Astrocyte of the cerebellum (primary cell): ENCODE data around the gene ZNF627.
A peak's percentile ranks its signal among the peaks of the same experiment; 100 is the strongest.
"Not testable (repeated sequence)": the region's sequence is repeated elsewhere in the genome, so short reads cannot be mapped to it uniquely, and the experiment has no call there.

Experiments
- DNase-seq: peaks from one replicate; pipeline ENCODE4 v3.0.0-alpha.2; 2011; ENCODE audit warnings: low read depth
- H3K4me3 ChIP-seq: 2 replicates; pipeline ENCODE4 v1.5.1; 2011; ENCODE audit warnings: mild to moderate bottlenecking, low read depth, low read length, moderate library complexity
- in situ Hi-C: cut with HindIII; loops from 2 replicates; pipeline ENCODE4 v1.10.0; 2017; ENCODE audit warnings: low sequenced_read_pairs
- TF ChIP-seq, protein P1 (sequence below): IDR thresholded peaks from 2 replicates; pipeline ENCODE4 v1.5.1; 2012; ENCODE audit warnings: low read length, low read depth, moderate library complexity, mild to moderate bottlenecking; ENCODE audit errors: missing control alignments

ZNF627 gene

DNA sequence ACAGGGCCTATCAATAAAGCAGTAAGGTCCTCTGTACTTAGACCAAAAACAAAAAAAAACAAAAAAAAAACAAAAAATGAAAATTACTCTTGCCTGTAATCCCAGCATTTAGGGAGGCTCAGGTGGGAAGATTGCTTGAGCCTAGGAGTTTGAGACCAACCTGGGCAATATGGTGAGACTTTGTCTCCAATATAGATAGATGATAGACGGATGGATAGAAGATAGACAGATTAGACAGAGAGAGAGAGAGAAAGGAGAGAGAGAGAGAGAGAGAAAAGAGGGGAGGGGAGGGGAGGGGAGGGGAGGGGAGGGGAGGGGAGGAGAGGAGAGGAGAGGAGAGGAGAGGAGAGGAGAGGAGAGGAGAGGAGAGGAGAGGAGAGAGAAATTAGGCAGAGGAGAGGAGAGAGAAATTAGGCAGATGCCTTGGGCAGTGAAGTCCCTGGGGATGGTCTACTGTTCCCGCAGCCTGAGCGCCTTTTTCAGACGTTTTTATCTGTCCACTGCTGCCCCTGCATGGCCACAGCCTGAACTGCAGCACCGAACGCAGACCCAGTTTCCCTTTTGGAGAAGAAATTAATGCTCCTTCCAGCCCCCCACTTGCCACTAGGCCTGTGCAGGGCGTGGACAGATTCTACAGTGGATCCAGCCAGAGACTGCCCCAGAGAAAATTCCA is 9.8 kb upstream of the ZNF627 start:
- no peak overlapping the region for H3K4me3 ChIP-seq
- TF ChIP-seq, protein P1, sequence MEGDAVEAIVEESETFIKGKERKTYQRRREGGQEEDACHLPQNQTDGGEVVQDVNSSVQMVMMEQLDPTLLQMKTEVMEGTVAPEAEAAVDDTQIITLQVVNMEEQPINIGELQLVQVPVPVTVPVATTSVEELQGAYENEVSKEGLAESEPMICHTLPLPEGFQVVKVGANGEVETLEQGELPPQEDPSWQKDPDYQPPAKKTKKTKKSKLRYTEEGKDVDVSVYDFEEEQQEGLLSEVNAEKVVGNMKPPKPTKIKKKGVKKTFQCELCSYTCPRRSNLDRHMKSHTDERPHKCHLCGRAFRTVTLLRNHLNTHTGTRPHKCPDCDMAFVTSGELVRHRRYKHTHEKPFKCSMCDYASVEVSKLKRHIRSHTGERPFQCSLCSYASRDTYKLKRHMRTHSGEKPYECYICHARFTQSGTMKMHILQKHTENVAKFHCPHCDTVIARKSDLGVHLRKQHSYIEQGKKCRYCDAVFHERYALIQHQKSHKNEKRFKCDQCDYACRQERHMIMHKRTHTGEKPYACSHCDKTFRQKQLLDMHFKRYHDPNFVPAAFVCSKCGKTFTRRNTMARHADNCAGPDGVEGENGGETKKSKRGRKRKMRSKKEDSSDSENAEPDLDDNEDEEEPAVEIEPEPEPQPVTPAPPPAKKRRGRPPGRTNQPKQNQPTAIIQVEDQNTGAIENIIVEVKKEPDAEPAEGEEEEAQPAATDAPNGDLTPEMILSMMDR, result peak; percentile 90
- in situ Hi-C loops, result no loop called here
- peak; percentile 41 for DNase-seq

DNA sequence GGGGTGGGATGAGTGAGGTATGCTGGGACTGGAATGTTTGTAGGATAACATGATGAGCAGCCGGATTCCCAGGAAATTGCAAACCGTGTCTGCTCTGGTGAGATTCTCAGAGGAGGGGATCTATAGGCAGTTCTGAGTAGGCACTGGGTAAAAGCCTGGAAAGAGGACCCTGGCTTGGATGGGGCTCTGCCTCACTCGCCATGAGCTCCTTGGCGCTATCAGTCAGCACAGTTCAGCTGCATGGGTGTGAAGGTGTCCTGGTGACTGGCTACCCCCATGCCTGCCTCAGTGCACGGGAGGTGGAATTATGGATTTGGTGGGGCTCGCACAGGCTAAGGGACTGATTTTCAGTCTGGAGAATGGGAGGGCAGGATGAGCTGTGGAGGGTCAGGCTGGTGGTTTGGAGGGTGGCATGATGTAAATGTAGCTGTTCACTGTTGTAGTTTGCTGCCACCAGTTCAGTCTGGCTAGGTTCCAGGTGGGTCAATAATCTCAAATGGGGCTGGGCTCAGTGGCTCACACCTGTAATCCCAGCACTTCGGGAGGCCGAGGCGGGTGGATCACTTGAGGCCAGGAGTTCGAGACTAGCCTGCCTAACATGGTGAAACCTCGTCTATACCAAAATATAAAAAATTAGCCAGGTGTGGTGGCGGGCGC is 9.2 kb upstream of the ZNF627 start:
- no peak overlapping the region for H3K4me3 ChIP-seq
- TF ChIP-seq, protein P1, result no peak
- DNase-seq, result no peak
- in situ Hi-C loops, result no loop called here

DNA sequence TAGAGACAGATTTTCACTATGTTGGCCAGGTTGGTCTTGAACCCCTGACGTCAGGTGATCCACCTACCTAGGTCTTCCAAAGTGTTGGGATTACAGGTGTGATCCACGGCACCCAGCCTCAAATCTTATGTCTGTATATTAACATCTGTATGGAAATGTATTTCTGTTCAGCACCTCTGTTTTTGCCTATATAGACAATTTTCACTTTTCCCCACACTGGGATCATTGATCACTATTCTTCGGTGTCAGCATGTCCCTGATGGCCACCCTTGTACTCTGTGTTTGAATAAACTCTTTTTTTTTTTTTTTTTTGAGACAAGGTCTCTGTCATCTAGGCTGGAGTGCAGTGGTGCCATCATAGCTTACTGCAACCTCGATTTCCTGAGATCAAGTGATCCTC is 3.2 kb upstream of the ZNF627 start:
- in situ Hi-C loops, result no loop called here
- TF ChIP-seq, protein P1, result no peak

DNA sequence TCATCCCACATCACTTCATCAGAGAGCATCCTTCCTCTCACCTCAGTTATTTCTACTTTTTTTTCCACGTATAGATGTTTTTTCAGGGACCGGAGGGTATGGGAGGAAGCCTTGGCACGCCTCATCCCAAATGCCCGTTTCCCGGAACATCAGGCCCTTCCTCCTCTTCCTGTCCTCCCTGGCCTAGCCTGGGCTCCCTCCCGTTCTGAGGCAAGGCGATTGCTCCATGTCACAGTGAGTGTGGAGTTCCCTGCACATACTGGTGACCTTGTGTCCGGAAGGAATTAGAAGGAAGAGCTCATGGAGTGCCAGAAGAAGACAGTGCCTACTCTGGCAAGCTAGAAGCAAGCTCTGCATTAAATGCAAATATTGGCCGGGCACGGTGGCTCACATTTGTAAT is 1.1 kb upstream of the ZNF627 start:
- no peak for DNase-seq
- TF ChIP-seq, protein P1, result no peak
- in situ Hi-C loops, result no loop called here
- H3K4me3 ChIP-seq, result no peak overlapping the region

More for the DNA sequence above, 3.2 kb upstream of the ZNF627 start:
- no peak overlapping the region for H3K4me3 ChIP-seq
- no peak for DNase-seq

DNA sequence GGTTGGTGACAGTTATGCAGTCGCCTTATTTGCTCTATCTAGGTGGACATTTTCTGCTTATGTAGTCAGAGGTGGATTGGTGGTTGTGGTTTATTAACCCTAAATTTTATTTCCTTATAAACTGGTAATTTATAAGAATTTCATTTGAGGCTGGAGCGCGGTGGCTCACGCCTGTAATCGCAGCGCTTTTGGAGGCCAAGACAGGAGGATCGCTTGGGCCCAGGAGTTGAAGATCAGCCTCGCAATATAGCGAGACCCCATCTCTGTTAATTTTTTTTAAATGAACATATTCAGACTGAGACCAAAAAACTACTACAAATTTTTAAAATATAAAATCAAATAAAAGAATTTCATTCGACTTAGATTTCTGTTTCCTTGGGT is 810 bp downstream of the ZNF627 start:
- TF ChIP-seq, protein P1, result no peak
- no peak for DNase-seq
- in situ Hi-C loops, result no loop called here
- peak overlapping the region; percentile 96 for H3K4me3 ChIP-seq

DNA sequence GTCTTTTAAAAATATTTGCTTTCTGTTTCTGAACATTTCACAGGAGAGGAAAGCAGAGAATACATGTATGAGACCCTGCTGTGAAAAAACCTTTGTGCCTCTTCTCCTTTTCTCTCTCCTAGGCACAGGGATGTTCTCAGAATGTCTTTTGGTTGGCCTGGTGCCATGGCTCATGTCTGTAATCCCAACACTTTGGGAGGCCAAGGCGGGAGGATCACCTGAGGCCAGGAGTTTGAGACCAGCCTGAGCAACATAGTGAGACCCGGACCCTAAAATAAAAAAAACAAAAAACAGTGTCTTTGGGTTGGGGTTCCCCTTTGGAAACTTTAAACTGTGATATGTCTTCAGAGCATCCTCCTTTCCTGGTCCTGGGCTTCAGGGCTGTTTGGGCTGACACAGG is 1.5 kb downstream of the ZNF627 start:
- TF ChIP-seq, protein P1, result no peak
- in situ Hi-C loops, result no loop called here
- H3K4me3 ChIP-seq, result peak overlapping the region; percentile 96

DNA sequence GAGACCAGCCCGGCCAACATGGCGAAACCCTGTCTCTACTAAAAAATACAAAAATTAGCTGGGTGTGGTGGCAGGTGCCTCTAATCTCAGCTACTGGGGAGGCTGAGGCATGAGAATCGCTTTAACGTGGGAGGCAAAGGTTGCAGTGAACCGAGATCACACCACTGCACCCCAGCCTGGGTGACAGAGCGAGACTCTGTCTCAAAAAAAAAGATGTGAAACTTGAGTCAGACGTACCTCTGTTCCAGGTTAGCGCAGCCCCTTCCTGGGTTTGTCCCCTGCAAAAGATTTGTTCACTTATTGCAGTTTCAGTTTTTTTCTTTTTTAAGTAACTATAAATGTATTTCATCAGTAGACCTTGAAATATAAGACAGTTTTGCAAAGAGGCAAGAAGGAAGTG is 2.4 kb downstream of the ZNF627 start:
- H3K4me3 ChIP-seq, in situ Hi-C loops, DNase-seq: not testable (repeated sequence)

More for the DNA sequence above, 1.5 kb downstream of the ZNF627 start:
- no peak for DNase-seq
